HL-60/S4 treated with phorbol 12-myristate 13-acetate at 8.2 ng/mL for 4 days and 3 days (cell line): Measurements from ENCODE around the gene GYG2.
"Not testable (repeated sequence)": the region's sequence is repeated elsewhere in the genome, so short reads cannot be mapped to it uniquely, and the experiment has no call there.

Experiments
- in situ Hi-C: fragments of 300-500 bp; cut with MboI; formaldehyde crosslinking; loops from 2 replicates; pipeline ENCODE4 v1.15.0; 2022; ENCODE audit warnings: low sequenced_read_pairs

GYG2 gene

GRCh38 chrX:2828344-2828958 is at the start of gene GYG2:
Gene GYG2, plus strand, starts transcription at chrX:2828930. Its CDS starts 1,259 bp downstream, at chrX:2830189.
- in situ Hi-C loops = no loop called here

DNA sequence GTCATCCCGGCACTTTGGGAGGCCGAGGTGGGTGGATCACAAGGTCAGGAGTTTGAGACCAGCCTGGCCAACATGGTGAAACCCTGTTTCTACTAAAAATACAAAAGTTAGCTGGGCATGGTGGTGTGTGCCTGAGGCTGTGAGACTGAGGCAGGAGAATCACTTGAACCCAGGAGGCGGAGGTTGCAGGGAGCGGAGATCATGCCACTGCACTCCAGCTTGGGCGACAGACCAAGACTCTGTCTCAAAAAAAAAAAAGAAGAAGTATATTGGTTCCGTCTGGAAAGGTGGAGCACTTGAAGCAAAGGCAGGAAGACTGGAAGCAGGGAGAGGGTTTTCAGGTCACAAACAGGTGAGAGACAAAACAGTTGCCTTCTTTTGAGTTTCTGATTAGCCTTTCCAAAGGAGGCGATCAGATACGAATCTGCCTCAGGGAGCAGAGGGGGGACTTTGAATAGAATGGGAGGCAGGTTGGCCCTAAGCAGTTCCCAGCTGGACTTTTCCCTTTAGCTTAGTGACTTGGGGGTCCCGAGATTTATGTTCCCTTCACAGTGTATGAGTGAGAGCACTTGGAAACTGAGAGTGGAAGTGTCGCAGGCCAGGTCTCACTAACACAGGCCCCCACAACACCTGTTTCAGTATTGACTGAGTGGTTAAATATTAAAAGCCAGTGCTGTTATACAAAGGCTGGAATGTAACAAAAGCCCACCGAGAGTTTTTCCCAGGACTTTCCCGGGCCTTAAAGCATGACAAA is 48.1 kb upstream of the GYG2 start:
- in situ Hi-C loops = not testable (repeated sequence)

DNA sequence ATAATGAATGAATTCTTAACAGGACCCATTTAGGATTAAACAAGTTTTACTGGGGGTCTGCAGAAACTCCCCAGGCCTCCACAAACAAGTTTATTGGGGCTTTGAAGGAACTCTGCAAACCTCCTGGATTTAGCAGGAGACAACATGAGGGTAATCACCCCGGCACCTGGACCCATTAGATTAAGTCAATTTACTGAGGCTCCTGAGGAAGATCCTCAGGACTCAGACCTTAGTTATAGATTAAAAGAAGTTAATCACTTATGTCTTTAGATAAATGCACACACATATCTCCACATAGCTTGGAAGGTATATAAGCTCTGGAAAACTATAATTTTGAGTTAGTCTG is 47.5 kb upstream of the GYG2 start:
- in situ Hi-C loops = no loop called here

GRCh38 chrX:2781698-2782097 is 47.0 kb upstream of the GYG2 start:
- in situ Hi-C loops = no loop called here

GRCh38 chrX:2782171-2782570 is 46.6 kb upstream of the GYG2 start:
- in situ Hi-C loops = no loop called here

GRCh38 chrX:2782778-2783177 is 46.0 kb upstream of the GYG2 start:
- in situ Hi-C loops = no loop called here

DNA sequence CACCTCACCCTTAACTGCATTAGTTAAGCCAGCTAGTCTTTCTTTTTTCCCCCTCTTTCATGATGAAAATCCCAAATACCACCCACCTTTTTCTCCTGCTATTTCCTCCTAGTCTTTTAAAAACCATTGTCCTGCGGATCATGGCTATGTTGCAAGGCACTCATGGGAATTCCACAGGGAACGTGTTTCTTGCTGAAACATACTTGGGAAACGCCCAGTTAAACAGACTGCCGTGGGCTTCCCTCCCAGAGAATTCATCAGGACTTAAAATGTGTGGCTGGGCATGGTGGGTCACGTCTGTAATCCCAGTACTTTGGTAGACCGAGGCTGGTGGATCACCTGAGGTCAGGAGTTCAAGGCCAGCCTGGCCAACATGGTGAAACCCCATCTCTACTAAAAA is 44.7 kb upstream of the GYG2 start:
- in situ Hi-C loops = no loop called here

DNA sequence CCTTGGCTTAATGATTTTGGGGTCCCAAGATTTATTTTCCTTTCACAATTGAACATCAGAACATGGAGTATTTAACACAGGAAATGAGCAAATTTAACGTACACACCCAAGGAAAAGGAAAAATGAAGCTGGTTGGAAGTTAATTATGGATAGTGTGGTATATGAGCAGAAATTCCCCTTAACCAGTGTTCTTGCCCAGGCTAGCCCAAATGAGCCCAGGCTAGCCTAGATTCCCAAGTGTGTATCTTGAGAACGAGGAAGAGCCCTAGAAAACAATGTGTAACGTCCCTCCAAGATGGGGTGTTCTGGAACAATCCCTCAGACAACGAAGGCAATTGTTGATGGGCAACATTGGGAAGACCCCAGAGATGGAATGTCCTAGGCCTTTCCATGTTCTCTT is 43.2 kb upstream of the GYG2 start:
- in situ Hi-C loops = no loop called here

DNA sequence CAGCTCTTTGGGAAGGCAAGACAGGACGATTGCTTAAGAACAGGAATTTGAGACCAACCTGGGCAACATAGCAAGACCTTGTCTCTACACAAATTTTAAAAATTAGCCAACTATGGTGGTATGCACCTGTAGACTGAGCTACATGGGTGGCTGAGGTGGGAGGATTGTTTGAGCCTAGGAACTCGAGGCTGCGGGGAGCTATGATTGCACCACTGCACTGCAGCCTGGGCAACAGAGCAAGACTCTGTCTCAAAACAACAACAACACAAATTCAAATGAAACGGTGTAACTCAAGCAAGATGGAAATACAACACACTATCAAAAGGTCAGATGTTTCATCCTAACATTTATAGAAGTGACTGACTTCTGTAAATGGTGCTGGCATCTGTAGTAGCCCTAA is 39.8 kb upstream of the GYG2 start:
- in situ Hi-C loops = no loop called here

DNA sequence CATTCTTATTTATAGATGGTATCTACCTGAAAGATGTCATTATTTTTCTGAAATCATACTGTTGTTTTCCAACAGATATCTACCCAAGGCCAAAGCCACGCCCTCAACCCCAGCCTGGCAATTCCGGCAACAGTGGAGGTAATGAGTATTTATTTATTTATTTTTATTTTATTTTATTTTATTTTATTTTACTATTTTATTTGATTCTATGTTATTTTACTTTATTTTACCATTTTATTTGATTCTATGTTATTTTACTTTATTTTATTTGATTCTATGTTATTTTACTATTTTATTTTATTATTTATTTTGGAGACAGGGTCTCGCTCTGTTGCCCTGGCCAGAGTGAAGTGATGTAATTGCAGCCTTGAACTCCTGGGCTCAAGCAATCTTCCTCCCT is 39.2 kb upstream of the GYG2 start:
- in situ Hi-C loops = no loop called here

DNA sequence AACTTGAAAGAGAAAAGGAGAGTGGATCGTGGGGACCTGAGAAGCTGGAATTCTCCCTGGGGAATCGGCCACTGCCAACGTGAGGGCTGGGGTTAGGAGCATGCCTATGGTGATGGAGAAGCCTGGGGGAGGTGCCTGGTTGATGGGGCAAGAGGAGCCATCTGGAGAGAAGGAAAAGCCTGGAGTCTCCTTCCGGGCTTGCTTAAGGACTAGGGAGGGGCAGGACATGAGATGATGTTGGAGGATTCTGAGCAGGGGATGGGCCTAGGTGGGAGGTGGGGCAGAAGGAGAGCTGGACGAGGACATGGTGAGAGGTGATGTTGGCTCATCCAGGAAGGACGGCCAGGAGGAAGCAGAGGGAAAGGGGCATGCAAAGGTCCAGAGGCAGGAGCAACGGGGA is 35.0 kb upstream of the GYG2 start:
- in situ Hi-C loops = no loop called here

GRCh38 chrX:2794336-2794735 is 34.4 kb upstream of the GYG2 start:
- in situ Hi-C loops = no loop called here

DNA sequence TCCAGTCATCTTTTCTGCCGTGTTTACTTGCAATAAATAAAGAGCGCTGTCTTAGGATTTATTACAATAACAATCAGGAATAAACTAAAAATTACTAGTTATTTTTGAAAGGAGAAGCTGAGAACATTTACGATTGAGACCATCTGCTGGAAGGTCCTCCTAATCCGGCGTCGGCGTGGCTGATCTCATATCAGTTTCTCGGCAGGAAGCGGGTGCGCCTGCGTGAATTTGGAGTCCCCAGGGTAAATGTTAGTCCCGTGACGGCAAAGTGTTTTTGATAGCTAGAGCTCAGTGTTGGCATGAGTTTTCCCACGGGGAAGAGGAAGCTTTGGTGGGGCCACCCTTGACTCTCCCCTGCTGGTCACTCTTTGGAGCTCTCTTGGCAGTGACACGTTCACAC is 31.9 kb upstream of the GYG2 start:
- in situ Hi-C loops = not testable (repeated sequence)

GRCh38 chrX:2799369-2799768 is 29.4 kb upstream of the GYG2 start:
- in situ Hi-C loops = no loop called here

- in situ Hi-C loops = loop anchor here (25.0 kb wide), 1 partner anchor 163 kb away; no protein-coding TSS in a partner anchor
Measured at GRCh38 chrX:2799980-2800379, 28.8 kb upstream of the GYG2 start.

DNA sequence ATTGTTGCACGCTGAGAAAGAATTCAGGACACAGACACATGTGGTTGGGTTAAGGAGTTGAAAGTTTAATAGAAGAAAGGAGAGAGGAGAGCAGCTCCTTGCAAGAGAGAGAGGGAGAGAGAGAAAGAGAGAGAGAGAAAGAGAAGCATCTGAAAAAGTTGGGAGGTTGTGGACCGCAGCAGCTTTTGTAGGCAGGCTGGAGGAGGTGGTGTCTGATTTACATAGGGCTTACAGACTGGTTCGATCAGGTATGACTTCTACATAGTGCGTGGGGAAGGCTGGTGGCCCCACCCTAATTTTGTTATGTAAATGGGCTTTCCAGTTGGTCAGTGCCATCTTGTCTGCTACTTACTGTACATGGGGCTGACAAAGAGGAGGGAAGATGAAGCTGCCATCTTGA is 27.5 kb upstream of the GYG2 start:
- in situ Hi-C loops = loop anchor here (25.0 kb wide), 1 partner anchor 164 kb away; no protein-coding TSS in a partner anchor

- in situ Hi-C loops = loop anchor here (25.0 kb wide), 1 partner anchor 165 kb away; no protein-coding TSS in a partner anchor
Measured at GRCh38 chrX:2802376-2803090, 26.2 kb upstream of the GYG2 start.

- in situ Hi-C loops = loop anchor here (25.0 kb wide), 1 partner anchor 166 kb away; no protein-coding TSS in a partner anchor
Measured at GRCh38 chrX:2803486-2803885, 25.2 kb upstream of the GYG2 start.

DNA sequence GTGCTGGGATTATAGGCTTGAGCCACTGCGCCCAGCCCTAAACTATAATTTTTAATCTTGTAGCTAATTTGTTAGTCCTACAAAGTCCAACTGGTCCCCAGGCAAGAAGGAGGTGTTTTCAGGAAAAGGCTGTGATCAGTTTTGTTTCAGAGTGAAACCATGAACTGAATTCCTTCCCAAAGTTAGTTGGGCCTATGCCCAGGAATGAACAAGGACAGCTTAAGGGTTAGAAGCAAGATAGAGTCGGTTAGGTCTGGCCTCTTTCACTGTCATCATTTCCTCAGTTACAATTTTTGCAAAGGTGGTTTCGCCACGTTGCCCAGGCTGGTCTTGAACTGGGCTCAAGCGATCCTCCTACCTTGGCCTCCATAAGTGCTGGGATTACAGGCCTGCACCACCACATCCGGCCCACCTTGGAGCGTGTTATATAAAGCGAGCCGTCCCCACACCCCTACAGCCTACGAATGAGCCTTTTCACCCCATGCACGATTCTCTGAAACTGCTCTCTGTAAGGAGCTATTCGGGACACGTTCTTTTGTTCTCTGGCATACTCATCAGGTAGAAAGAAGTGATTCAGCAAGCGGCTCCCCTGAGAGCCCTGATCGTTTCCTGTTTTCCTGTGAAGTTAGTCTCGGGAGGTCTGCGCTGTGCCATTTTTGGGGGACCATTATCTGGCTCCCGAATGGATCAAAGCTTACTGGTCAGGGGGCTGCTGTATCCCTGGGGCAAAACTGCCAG is 24.5 kb upstream of the GYG2 start:
- in situ Hi-C loops = loop anchor here (25.0 kb wide), 1 partner anchor 167 kb away; no protein-coding TSS in a partner anchor

DNA sequence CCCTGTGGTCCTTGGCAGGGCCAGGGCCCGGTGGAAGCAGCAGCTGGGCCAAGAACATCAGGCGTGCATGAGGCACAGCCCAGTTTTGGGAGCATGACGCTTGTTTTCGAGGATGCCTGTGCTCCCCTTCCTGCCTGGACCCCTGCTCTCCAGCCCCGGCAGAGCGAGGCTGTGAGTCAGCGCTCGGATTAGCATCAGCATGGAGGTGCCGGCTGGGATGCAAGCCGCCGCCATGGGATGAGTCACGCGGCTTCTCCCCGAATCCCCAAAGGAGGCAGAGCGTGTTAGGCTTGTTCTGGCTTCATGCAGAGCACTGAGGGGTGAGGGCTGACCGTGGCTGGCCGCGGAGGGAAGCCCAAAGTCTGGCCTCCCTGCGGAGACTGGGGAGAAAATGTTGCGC is 23.9 kb upstream of the GYG2 start:
- in situ Hi-C loops = loop anchor here (25.0 kb wide), 1 partner anchor 168 kb away; no protein-coding TSS in a partner anchor

GRCh38 chrX:2811271-2811670 is 17.5 kb upstream of the GYG2 start:
- in situ Hi-C loops = loop anchor here (25.0 kb wide), 1 partner anchor 174 kb away; no protein-coding TSS in a partner anchor
